SH-SY5Y (cell line): ENCODE data around the gene DSP.

Source experiments
- GATA2 ChIP-seq: IDR thresholded peaks from 2 replicates; pipeline ENCODE4 v1.6.1; 2011; ENCODE audit warnings: mild to moderate bottlenecking, low read depth, low read length
- GATA3 ChIP-seq: IDR thresholded peaks from 2 replicates; pipeline ENCODE4 v1.6.1; 2011; ENCODE audit warnings: low read depth, mild to moderate bottlenecking, low read length, moderate library complexity

GRCh38 chr6:7542874-7543624, 1.6 kb downstream of the DSP start:
- TF ChIP-seq GATA2 (no peak), GATA3 (no peak)
